Measurements from ENCODE around the gene NDUFS2.

GRCh38 chr1:161259765-161260164 lies 57.6 kb downstream of the NDUFS2 start:
- TF ChIP-seq CTCF (IDR thresholded peaks at IDR 0.05), result no peak
- no peak for TF ChIP-seq POLR2A (IDR thresholded peaks at IDR 0.05)
